Bronchial epithelial cell (primary cell): ENCODE results near the gene C13orf42. TPM values are rescaled to one million over a fixed set of nuclear protein-coding genes. Genes with fewer than 3 reads are reported as not detected.

Experiments used
- DNase-seq: peaks from one replicate; pipeline ENCODE4 v3.0.0-alpha.2; 2010; ENCODE audit warnings: low read depth
- FAIRE-seq: peaks from 2 replicates; lab custom pipeline; 2011; peaks lifted over from hg19 to GRCh38; lab: Jason Lieb, UNC
- H3K27me3 ChIP-seq: 2 replicates; pipeline ENCODE4 v1.5.1; 2011; ENCODE audit warnings: low read length; ENCODE audit not compliant: control insufficient read depth, insufficient read depth
- H3K36me3 ChIP-seq: 2 replicates; pipeline ENCODE4 v1.5.1; 2011; ENCODE audit warnings: low read length; ENCODE audit not compliant: control insufficient read depth, insufficient read depth
- H3K4me3 ChIP-seq: 2 replicates; pipeline ENCODE4 v1.5.1; 2011; ENCODE audit warnings: mild to moderate bottlenecking, low read depth, low read length, control low read depth
- CTCF ChIP-seq: IDR thresholded peaks from 2 replicates; pipeline ENCODE4 v1.5.1; 2011; ENCODE audit warnings: mild to moderate bottlenecking, moderate library complexity, low read length, control low read depth, inconsistent platforms; ENCODE audit not compliant: insufficient read depth, severe bottlenecking
- total RNA-seq: library from RNA; depleted of rRNA; stranded (reverse); fragments of >200 nt; gene quantifications from 2 replicates; pipeline ENCODE4 v1.2.1, GENCODE V29; 2014

Gene C13orf42
- total RNA-seq, 1 donor from 2014 or later = not detected

- no peak for DNase-seq
- no peak for TF ChIP-seq CTCF
- Histone ChIP-seq H3K27me3 (no peaks in the 10 kb centered on the region), H3K36me3 (no peaks in the 10 kb centered on the region), H3K4me3 (no peak overlapping the region)
- no peak for FAIRE-seq
These were observed 46.3 kb downstream of the C13orf42 start for GRCh38 chr13:51064753-51065152.

- TF ChIP-seq CTCF = no peak
- no peak overlapping the region for H3K4me3 ChIP-seq
- DNase-seq = no peak
- H3K36me3 ChIP-seq = no peaks in the 10 kb centered on the region
- no peak for FAIRE-seq
- H3K27me3 ChIP-seq = no peaks in the 10 kb centered on the region
These were observed 47.2 kb downstream of the C13orf42 start for GRCh38 chr13:51063909-51064308.

GRCh38 chr13:51058461-51059167, 52.5 kb downstream of the C13orf42 start:
- no peak for FAIRE-seq

GRCh38 chr13:51057906-51058305, 53.2 kb downstream of the C13orf42 start:
- FAIRE-seq = no peak
- no peak for TF ChIP-seq CTCF
- no peaks in the 10 kb centered on the region for H3K27me3 ChIP-seq

More at GRCh38 chr13:51058461-51059167, 52.5 kb downstream of the C13orf42 start:
- DNase-seq = no peak
- H3K27me3 ChIP-seq = no peaks in the 10 kb centered on the region
- TF ChIP-seq CTCF = no peak
- no peaks in the 10 kb centered on the region for H3K36me3 ChIP-seq
- no peak overlapping the region for H3K4me3 ChIP-seq

GRCh38 chr13:51057001-51057400, 54.1 kb downstream of the C13orf42 start:
- no peak for DNase-seq
- no peak for FAIRE-seq

More at GRCh38 chr13:51057906-51058305, 53.2 kb downstream of the C13orf42 start:
- DNase-seq = no peak
- Histone ChIP-seq H3K36me3 (no peaks in the 10 kb centered on the region), H3K4me3 (no peak overlapping the region)

More at GRCh38 chr13:51057001-51057400, 54.1 kb downstream of the C13orf42 start:
- Histone ChIP-seq H3K36me3 (no peaks in the 10 kb centered on the region), H3K27me3 (no peaks in the 10 kb centered on the region), H3K4me3 (no peak overlapping the region)
- TF ChIP-seq CTCF = no peak
